PC-3 (cell line): ENCODE data around the gene DNM2. TPM values are rescaled to one million over a fixed set of nuclear protein-coding genes. Genes with fewer than 3 reads are reported as not detected.
A peak's percentile ranks its signal among the peaks of the same experiment; 100 is the strongest.

ENCODE experiments used
- ATAC-seq: fragments of 200-7000 bp; cut with Tn5 transposase; 2 replicates; pipeline ENCODE4 v1.9.1; 2020; ENCODE audit warnings: mild to moderate bottlenecking, moderate library complexity
- BruUV-seq: library from RNA; stranded (reverse); fragments of 400-500 nt; replicated peaks from 2 replicates; lab custom pipeline; 2021; lab: Mats Ljungman, UMichigan
- CTCF ChIA-PET: fragments of 300-600 bp; sonication (Branson Sonifier 250); formaldehyde crosslinking; loops from one replicate; lab custom pipeline; 2022; ENCODE audit warnings: antibody characterized with exemption; lab: Charles Lee
- POLR2A ChIA-PET: fragments of 300-600 bp; sonication (Branson Sonifier 250); formaldehyde crosslinking; loops from one replicate; lab custom pipeline; 2022; ENCODE audit warnings: antibody characterized with exemption; ENCODE audit not compliant: unreplicated experiment; lab: Charles Lee
- DNase-seq: peaks from one replicate; pipeline ENCODE4 v3.0.0-alpha.2; 2015
- H2AFZ ChIP-seq: fragments of 300-600 bp; sonication (generic); 2 replicates; pipeline ENCODE4 v1.6.0; 2016; ENCODE audit warnings: antibody characterized with exemption, low read length
- H3F3A ChIP-seq: fragments of 300-600 bp; sonication (generic); one replicate; pipeline ENCODE4 v1.6.0; 2017; ENCODE audit warnings: antibody characterized with exemption, low read length, control low read depth, mild to moderate bottlenecking; ENCODE audit not compliant: unreplicated experiment
- H3K27ac ChIP-seq: fragments of 300-600 bp; sonication (generic); 2 replicates; pipeline ENCODE4 v1.5.1; 2016; ENCODE audit warnings: mild to moderate bottlenecking, low read length
- H3K27me3 ChIP-seq: fragments of 300-600 bp; sonication (generic); 2 replicates; pipeline ENCODE4 v1.6.1; 2016; ENCODE audit warnings: low read length, mixed read lengths
- H3K36me3 ChIP-seq: fragments of 300-600 bp; sonication (generic); 2 replicates; pipeline ENCODE4 v1.6.1; 2016; ENCODE audit warnings: low read depth, mixed run types, low read length, mixed read lengths
- H3K4me1 ChIP-seq: fragments of 300-600 bp; sonication (generic); 2 replicates; pipeline ENCODE4 v1.5.1; 2016; ENCODE audit warnings: low read length; ENCODE audit not compliant: insufficient read depth
- H3K4me2 ChIP-seq: fragments of 300-600 bp; sonication (generic); 2 replicates; pipeline ENCODE4 v1.6.0; 2016; ENCODE audit warnings: low read length
- H3K4me3 ChIP-seq: fragments of 300-600 bp; sonication (generic); 2 replicates; pipeline ENCODE4 v1.5.1; 2016; ENCODE audit warnings: mild to moderate bottlenecking, low read length, mixed read lengths
- H3K79me2 ChIP-seq: fragments of 300-600 bp; sonication (generic); 2 replicates; pipeline ENCODE4 v1.6.1; 2017; ENCODE audit warnings: low read length, mixed read lengths
- H3K9ac ChIP-seq: fragments of 300-600 bp; sonication (generic); 2 replicates; pipeline ENCODE4 v1.6.0; 2016; ENCODE audit warnings: mild to moderate bottlenecking, low read length
- H3K9me2 ChIP-seq: fragments of 300-600 bp; sonication (generic); replicated peaks from 2 replicates; pipeline ENCODE4 v1.6.1; 2016; ENCODE audit warnings: mixed run types, low read length, mixed read lengths
- H3K9me3 ChIP-seq: fragments of 300-600 bp; sonication (generic); 2 replicates; pipeline ENCODE4 v1.6.1; 2016; ENCODE audit warnings: low read length, mixed read lengths
- H4K20me1 ChIP-seq: fragments of 300-600 bp; sonication (generic); 2 replicates; pipeline ENCODE4 v1.6.1; 2016; ENCODE audit warnings: low read length, mixed read lengths
- EZH2 ChIP-seq: fragments of 300-600 bp; sonication (generic); IDR thresholded peaks from one replicate; pipeline ENCODE4 v1.6.1; 2017; ENCODE audit warnings: antibody characterized with exemption, mild to moderate bottlenecking, low read length; ENCODE audit not compliant: unreplicated experiment
- EZH2phosphoT487 ChIP-seq: fragments of 300-600 bp; sonication (generic); IDR thresholded peaks from 2 replicates; pipeline ENCODE4 v1.6.1; 2018; ENCODE audit warnings: mild to moderate bottlenecking, antibody characterized with exemption, low read length, borderline replicate concordance
- intact Hi-C: fragments of 100-400 bp; cut with micrococcal nuclease; formaldehyde crosslinking; loops from 2 replicates; pipeline ENCODE4 v1.9.0; 2023
- total RNA-seq: library from RNA; depleted of rRNA; stranded (reverse); fragments of >200 nt; gene quantifications from 2 replicates; pipeline ENCODE4 v1.2.3, GENCODE V29; 2014
- TF ChIP-seq, protein P1 (sequence below): fragments of 300-600 bp; sonication (generic); conservative IDR thresholded peaks from 2 replicates; pipeline ENCODE4 v1.5.1; 2017; ENCODE audit warnings: antibody characterized with exemption, low read depth, mild to moderate bottlenecking, low read length

DNM2 gene
- total RNA-seq, 1 experiment from 2014 or later: 150 TPM

DNA sequence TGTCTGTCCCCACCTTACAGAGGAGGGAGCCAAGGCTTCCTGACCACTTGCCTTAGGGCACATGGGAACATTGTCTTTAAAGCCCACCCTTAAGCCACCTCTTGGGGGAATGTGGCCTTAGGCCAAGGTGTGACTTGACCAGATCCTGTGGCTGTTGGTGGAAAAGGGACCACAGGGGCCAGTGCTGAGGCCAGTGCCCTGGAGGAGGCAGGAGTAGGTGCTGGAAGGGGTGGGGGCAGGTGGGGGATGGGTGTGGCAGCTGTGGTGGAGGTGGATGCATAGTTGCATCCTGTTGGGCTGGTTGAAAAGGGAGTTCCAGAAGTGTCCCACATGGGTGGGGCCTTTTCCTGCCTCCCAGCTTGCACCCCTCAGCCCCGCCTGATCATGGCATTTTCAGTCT lies 44.8 kb downstream of the DNM2 start:
- Histone ChIP-seq H3K36me3 (peaks cover 17% of the 10 kb centered on the region), H2AFZ (no peak overlapping the region), H3K27me3 (no peaks in the 10 kb centered on the region), H3F3A (no peaks in the 10 kb centered on the region), H3K9me2 (no peaks in the 10 kb centered on the region), H3K9ac (no peak overlapping the region), H3K9me3 (no peaks in the 10 kb centered on the region), H3K4me1 (peaks cover 22% of the 10 kb centered on the region), H3K4me3 (no peak overlapping the region), H4K20me1 (0 out of 2 replicates have a peak, but pooled peaks cover 4% of the 10 kb centered on the region), H3K79me2 (peaks cover 53% of the 10 kb centered on the region), H3K4me2 (peak overlapping the region; percentile 27; the same call in 1 of the 2 replicates), H3K27ac (no peak overlapping the region)
- intact Hi-C loops: no loop called here
- ChIA-PET CTCF (no interaction called here), POLR2A (no interaction called here)
- ATAC-seq: peak; percentile 58
- TF ChIP-seq EZH2phosphoT487: no peak
- no TSS peak for BruUV-seq
- peak; percentile 51 for DNase-seq

DNA sequence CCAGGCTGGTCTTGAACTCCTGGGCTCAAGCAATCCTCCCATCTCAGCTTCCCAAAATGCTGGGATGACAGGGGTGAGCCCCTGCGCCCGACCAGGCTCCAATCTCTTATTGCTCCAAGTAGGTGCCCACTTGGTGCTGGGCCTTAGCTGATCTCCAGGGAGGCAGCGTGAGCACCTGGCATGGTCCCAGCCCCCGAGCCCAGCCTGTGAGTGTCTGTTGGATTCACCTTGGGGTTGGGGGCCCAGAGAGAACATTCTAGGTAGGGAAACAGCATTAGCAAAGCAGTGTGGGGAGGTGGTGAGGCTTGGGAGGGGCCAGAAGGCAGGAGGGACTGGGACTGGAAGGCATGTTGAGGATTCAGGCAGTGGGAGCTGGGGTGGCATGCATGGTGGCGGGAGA lies 45.5 kb downstream of the DNM2 start:
- H3K4me3 ChIP-seq: no peak overlapping the region
- TF ChIP-seq, protein P1, sequence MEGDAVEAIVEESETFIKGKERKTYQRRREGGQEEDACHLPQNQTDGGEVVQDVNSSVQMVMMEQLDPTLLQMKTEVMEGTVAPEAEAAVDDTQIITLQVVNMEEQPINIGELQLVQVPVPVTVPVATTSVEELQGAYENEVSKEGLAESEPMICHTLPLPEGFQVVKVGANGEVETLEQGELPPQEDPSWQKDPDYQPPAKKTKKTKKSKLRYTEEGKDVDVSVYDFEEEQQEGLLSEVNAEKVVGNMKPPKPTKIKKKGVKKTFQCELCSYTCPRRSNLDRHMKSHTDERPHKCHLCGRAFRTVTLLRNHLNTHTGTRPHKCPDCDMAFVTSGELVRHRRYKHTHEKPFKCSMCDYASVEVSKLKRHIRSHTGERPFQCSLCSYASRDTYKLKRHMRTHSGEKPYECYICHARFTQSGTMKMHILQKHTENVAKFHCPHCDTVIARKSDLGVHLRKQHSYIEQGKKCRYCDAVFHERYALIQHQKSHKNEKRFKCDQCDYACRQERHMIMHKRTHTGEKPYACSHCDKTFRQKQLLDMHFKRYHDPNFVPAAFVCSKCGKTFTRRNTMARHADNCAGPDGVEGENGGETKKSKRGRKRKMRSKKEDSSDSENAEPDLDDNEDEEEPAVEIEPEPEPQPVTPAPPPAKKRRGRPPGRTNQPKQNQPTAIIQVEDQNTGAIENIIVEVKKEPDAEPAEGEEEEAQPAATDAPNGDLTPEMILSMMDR: no peak
- TF ChIP-seq EZH2phosphoT487 (no peak), EZH2 (no peak)
- H3K9me3 ChIP-seq: no peaks in the 10 kb centered on the region
- no peak overlapping the region for H2AFZ ChIP-seq
- no peaks in the 10 kb centered on the region for H3K27me3 ChIP-seq
- H3K36me3 ChIP-seq: peaks cover 18% of the 10 kb centered on the region
- H3K9me2 ChIP-seq: no peaks in the 10 kb centered on the region
- H3F3A ChIP-seq: no peaks in the 10 kb centered on the region
- intact Hi-C loops: no loop called here
- DNase-seq (no peak), ATAC-seq (no peak)
- CTCF ChIA-PET: no interaction called here
- no TSS peak for BruUV-seq
- 0 out of 2 replicates have a peak, but pooled peaks cover 4% of the 10 kb centered on the region for H4K20me1 ChIP-seq
- no peak overlapping the region for H3K4me2 ChIP-seq
- H3K4me1 ChIP-seq: peaks cover 22% of the 10 kb centered on the region
- H3K9ac ChIP-seq: no peak overlapping the region
- H3K79me2 ChIP-seq: peaks cover 56% of the 10 kb centered on the region
- POLR2A ChIA-PET: no interaction called here
- H3K27ac ChIP-seq: no peak overlapping the region

DNA sequence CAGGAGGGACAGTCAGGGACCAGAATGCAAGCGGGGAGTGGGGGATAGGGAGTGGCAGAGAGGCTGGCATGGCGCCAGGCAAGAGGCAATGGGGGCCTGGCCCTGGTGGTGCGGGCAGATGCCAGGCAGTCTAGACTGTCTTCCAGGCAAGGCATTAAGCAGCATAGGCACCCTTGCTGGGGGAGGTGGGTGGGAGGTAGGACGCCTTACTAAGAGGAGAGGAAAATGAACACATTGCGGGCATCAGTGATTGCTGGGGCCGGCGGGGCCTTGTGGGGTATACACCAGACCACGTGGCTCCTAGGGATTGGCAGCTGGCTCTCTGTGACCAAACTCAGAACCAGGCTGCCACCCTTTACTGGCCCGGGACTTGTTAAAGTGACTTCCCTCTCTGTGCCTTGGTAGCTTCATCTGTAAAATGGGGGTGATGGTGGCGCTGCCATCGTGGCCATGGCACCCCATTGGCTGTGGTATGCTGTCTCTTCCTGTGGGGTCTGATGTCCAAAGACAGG lies 46.0 kb downstream of the DNM2 start:
- Histone ChIP-seq H3K9me2 (no peaks in the 10 kb centered on the region), H2AFZ (no peak overlapping the region), H3K27me3 (no peaks in the 10 kb centered on the region), H3K4me2 (no peak overlapping the region), H3K4me1 (peaks cover 22% of the 10 kb centered on the region), H3K9ac (no peak overlapping the region), H3K79me2 (peaks cover 55% of the 10 kb centered on the region), H3K27ac (no peak overlapping the region), H4K20me1 (0 out of 2 replicates have a peak, but pooled peaks cover 4% of the 10 kb centered on the region), H3F3A (no peaks in the 10 kb centered on the region), H3K36me3 (peaks cover 20% of the 10 kb centered on the region), H3K4me3 (no peak overlapping the region), H3K9me3 (no peaks in the 10 kb centered on the region)
- TF ChIP-seq, protein P1: no peak
- no peak for TF ChIP-seq EZH2phosphoT487
- TF ChIP-seq EZH2: no peak
- CTCF ChIA-PET: no interaction called here
- POLR2A ChIA-PET: no interaction called here
- DNase-seq (no peak), ATAC-seq (no peak)
- BruUV-seq: no TSS peak
- intact Hi-C loops: no loop called here
